ENCODE results near the gene DIS3. TPM values are rescaled to one million over a fixed set of nuclear protein-coding genes. Genes with fewer than 3 reads are reported as not detected.

Gene DIS3, protein sequence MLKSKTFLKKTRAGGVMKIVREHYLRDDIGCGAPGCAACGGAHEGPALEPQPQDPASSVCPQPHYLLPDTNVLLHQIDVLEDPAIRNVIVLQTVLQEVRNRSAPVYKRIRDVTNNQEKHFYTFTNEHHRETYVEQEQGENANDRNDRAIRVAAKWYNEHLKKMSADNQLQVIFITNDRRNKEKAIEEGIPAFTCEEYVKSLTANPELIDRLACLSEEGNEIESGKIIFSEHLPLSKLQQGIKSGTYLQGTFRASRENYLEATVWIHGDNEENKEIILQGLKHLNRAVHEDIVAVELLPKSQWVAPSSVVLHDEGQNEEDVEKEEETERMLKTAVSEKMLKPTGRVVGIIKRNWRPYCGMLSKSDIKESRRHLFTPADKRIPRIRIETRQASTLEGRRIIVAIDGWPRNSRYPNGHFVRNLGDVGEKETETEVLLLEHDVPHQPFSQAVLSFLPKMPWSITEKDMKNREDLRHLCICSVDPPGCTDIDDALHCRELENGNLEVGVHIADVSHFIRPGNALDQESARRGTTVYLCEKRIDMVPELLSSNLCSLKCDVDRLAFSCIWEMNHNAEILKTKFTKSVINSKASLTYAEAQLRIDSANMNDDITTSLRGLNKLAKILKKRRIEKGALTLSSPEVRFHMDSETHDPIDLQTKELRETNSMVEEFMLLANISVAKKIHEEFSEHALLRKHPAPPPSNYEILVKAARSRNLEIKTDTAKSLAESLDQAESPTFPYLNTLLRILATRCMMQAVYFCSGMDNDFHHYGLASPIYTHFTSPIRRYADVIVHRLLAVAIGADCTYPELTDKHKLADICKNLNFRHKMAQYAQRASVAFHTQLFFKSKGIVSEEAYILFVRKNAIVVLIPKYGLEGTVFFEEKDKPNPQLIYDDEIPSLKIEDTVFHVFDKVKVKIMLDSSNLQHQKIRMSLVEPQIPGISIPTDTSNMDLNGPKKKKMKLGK
- 10 to 100 TPM; 26.9 to 36.6 (median 35.7) TPM for total RNA-seq

- Histone ChIP-seq H3K27ac (peak within 1 kb of the TSS; percentile 87 to 94), H3K9me3 (no peaks in the 10 kb centered on the region), H3K27me3 (no peaks in the 10 kb centered on the region), H3K4me1 (peaks cover 4 to 5% of the 10 kb centered on the region in 2 donors), H3K4me3 (peak within 1 kb of the TSS; percentile 87 to 94 (median 89)), H3K36me3 (no peaks in the 10 kb centered on the region)
- intact Hi-C loops (cut with DNase I; ENCODE audit: low total_unique reads) = no loop called here
- DNase-seq (ENCODE audit: low spot score in 2 of 2) = peak; percentile 95 to 96
- TF ChIP-seq, protein P1, sequence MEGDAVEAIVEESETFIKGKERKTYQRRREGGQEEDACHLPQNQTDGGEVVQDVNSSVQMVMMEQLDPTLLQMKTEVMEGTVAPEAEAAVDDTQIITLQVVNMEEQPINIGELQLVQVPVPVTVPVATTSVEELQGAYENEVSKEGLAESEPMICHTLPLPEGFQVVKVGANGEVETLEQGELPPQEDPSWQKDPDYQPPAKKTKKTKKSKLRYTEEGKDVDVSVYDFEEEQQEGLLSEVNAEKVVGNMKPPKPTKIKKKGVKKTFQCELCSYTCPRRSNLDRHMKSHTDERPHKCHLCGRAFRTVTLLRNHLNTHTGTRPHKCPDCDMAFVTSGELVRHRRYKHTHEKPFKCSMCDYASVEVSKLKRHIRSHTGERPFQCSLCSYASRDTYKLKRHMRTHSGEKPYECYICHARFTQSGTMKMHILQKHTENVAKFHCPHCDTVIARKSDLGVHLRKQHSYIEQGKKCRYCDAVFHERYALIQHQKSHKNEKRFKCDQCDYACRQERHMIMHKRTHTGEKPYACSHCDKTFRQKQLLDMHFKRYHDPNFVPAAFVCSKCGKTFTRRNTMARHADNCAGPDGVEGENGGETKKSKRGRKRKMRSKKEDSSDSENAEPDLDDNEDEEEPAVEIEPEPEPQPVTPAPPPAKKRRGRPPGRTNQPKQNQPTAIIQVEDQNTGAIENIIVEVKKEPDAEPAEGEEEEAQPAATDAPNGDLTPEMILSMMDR (IDR thresholded peaks at IDR 0.05) = no peak
- peak; percentile 26 for TF ChIP-seq POLR2A (IDR thresholded peaks at IDR 0.05)
- peak; percentile 68 to 93 (median 69) for TF ChIP-seq POLR2AphosphoS5 (IDR thresholded peaks at IDR 0.05)
These were observed at the start of gene DIS3, which contains the start of gene PIBF1 for GRCh38 chr13:72781451-72782439. DIS3 (minus strand) TSS chr13:72781900; CDS start chr13:72781832, 68 bp downstream. PIBF1 (plus strand) TSS chr13:72782133; CDS start chr13:72783470, 1,337 bp downstream.

GRCh38 chr13:72823724-72824123 is 42.0 kb upstream of the DIS3 start:
- TF ChIP-seq, protein P1 (IDR thresholded peaks at IDR 0.05) = no peak
- TF ChIP-seq POLR2A (IDR thresholded peaks at IDR 0.05) = no peak
- TF ChIP-seq POLR2AphosphoS5 (IDR thresholded peaks at IDR 0.05) = no peak
- DNase-seq (ENCODE audit: low spot score in 2 of 2) = no peak
- H3K4me3 ChIP-seq = no peak overlapping the region
- H3K9me3 ChIP-seq = no peaks in the 10 kb centered on the region
- H3K4me1 ChIP-seq = no peaks in the 10 kb centered on the region
- no peaks in the 10 kb centered on the region for H3K27me3 ChIP-seq
- H3K36me3 ChIP-seq = no peaks in the 10 kb centered on the region
- intact Hi-C loops (cut with DNase I; ENCODE audit: low total_unique reads) = no loop called here
- H3K27ac ChIP-seq = no peak overlapping the region

- DNase-seq (ENCODE audit: low spot score in 2 of 2) = no peak
- Histone ChIP-seq H3K27me3 (no peaks in the 10 kb centered on the region), H3K4me3 (no peak overlapping the region), H3K27ac (no peak overlapping the region), H3K9me3 (no peaks in the 10 kb centered on the region), H3K4me1 (no peaks in the 10 kb centered on the region), H3K36me3 (no peaks in the 10 kb centered on the region)
- intact Hi-C loops (cut with DNase I; ENCODE audit: low total_unique reads) = no loop called here
- TF ChIP-seq, protein P1 (IDR thresholded peaks at IDR 0.05) = no peak
- TF ChIP-seq POLR2AphosphoS5 (IDR thresholded peaks at IDR 0.05) = no peak
- no peak for TF ChIP-seq POLR2A (IDR thresholded peaks at IDR 0.05)
These were observed 41.4 kb upstream of the DIS3 start for GRCh38 chr13:72823081-72823480.

GRCh38 chr13:72820898-72821279 is 39.2 kb upstream of the DIS3 start:
- DNase-seq (ENCODE audit: low spot score in 2 of 2) = no peak
- Histone ChIP-seq H3K4me3 (no peak overlapping the region), H3K36me3 (no peaks in the 10 kb centered on the region), H3K9me3 (no peaks in the 10 kb centered on the region), H3K27me3 (no peaks in the 10 kb centered on the region), H3K4me1 (no peaks in the 10 kb centered on the region), H3K27ac (no peak overlapping the region)
- TF ChIP-seq POLR2AphosphoS5 (IDR thresholded peaks at IDR 0.05) (no peak), POLR2A (IDR thresholded peaks at IDR 0.05) (no peak)
- intact Hi-C loops (cut with DNase I; ENCODE audit: low total_unique reads) = no loop called here
